Activated B cell treated with CpG ODN at 0.5 μM for 24 hours (primary cell): Measurements from ENCODE around the gene GMEB2. TPM values are rescaled to one million over a fixed set of nuclear protein-coding genes. Genes with fewer than 3 reads are reported as not detected.

Experiments used
- ATAC-seq: fragments of 200-7000 bp; cut with Tn5 transposase; one replicate; pipeline ENCODE4 v1.10.0; 2021; ENCODE audit warnings: low read depth, mild to moderate bottlenecking, moderate library complexity
- CTCF ChIA-PET: fragments of 350-600 bp; sonication (Branson Sonifier 250); formaldehyde crosslinking; loops from one replicate; lab custom pipeline; 2021; ENCODE audit warnings: antibody characterized with exemption; lab: Charles Lee
- POLR2A ChIA-PET: fragments of 350-600 bp; sonication (Branson Sonifier 250); formaldehyde crosslinking; loops from one replicate; lab custom pipeline; 2021; ENCODE audit warnings: antibody characterized with exemption; lab: Charles Lee
- DNase-seq: peaks from one replicate; pipeline ENCODE4 v3.0.0; 2022
- H3K27ac Mint-ChIP-seq: one replicate; pipeline ENCODE4 v1.8.0; 2020; ENCODE audit warnings: mixed read lengths
- H3K27me3 Mint-ChIP-seq: one replicate; pipeline ENCODE4 v1.8.0; 2021; ENCODE audit warnings: mixed read lengths
- H3K36me3 Mint-ChIP-seq: one replicate; pipeline ENCODE4 v1.8.0; 2021; ENCODE audit warnings: low read depth, mixed read lengths
- H3K4me1 Mint-ChIP-seq: one replicate; pipeline ENCODE4 v1.8.0; 2021; ENCODE audit warnings: mixed read lengths
- H3K4me3 Mint-ChIP-seq: one replicate; pipeline ENCODE4 v1.8.0; 2020; ENCODE audit warnings: mild to moderate bottlenecking, mixed read lengths
- H3K9me3 Mint-ChIP-seq: one replicate; pipeline ENCODE4 v1.8.0; 2020; ENCODE audit warnings: mixed read lengths
- intact Hi-C: fragments of 100-400 bp; cut with micrococcal nuclease; formaldehyde crosslinking; loops from one replicate; pipeline ENCODE4 v1.15.1; 2024
- total RNA-seq: library from RNA; stranded (reverse); gene quantifications from 2 replicates; pipeline ENCODE4 v1.2.3, GENCODE V29; 2022
- TF ChIP-seq, protein P1 (sequence below): fragments of 200-600 bp; IDR thresholded peaks from one replicate; pipeline ENCODE4 v1.8.0; 2022; ENCODE audit warnings: antibody characterized with exemption, mild to moderate bottlenecking

GMEB2 gene
- total RNA-seq, 1 donor from 2014 or later = 16.9 TPM

DNA sequence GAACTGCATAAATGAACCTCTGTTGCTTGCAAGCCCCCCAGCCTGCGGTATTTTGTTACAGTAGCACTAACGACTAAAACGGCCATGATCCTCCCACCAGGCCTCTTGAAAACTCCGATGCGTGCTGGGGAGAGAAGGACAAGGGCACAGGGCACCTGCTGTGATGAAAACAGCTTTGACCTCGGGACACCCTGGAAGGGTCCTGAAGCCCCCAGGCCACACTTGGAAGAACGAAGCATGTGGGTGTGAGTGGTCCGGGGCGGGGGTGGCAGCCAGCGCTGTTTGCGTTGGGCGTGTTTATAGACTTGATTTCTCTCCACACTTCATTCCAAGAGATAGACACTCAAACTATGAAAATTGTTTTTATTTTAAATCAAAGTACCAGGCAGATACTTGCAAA lies 39.6 kb downstream of the GMEB2 start:
- Mint-ChIP-seq H3K4me3 (no peak overlapping the region), H3K27ac (no peak overlapping the region), H3K4me1 (peaks cover 2% of the 10 kb centered on the region), H3K27me3 (no peaks in the 10 kb centered on the region), H3K9me3 (no peaks in the 10 kb centered on the region), H3K36me3 (peaks cover 37% of the 10 kb centered on the region)
- ATAC-seq (no peak), DNase-seq (no peak)
- TF ChIP-seq, protein P1, sequence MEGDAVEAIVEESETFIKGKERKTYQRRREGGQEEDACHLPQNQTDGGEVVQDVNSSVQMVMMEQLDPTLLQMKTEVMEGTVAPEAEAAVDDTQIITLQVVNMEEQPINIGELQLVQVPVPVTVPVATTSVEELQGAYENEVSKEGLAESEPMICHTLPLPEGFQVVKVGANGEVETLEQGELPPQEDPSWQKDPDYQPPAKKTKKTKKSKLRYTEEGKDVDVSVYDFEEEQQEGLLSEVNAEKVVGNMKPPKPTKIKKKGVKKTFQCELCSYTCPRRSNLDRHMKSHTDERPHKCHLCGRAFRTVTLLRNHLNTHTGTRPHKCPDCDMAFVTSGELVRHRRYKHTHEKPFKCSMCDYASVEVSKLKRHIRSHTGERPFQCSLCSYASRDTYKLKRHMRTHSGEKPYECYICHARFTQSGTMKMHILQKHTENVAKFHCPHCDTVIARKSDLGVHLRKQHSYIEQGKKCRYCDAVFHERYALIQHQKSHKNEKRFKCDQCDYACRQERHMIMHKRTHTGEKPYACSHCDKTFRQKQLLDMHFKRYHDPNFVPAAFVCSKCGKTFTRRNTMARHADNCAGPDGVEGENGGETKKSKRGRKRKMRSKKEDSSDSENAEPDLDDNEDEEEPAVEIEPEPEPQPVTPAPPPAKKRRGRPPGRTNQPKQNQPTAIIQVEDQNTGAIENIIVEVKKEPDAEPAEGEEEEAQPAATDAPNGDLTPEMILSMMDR = no peak
- POLR2A ChIA-PET = no interaction called here
- intact Hi-C loops = no loop called here
- CTCF ChIA-PET = no interaction called here

DNA sequence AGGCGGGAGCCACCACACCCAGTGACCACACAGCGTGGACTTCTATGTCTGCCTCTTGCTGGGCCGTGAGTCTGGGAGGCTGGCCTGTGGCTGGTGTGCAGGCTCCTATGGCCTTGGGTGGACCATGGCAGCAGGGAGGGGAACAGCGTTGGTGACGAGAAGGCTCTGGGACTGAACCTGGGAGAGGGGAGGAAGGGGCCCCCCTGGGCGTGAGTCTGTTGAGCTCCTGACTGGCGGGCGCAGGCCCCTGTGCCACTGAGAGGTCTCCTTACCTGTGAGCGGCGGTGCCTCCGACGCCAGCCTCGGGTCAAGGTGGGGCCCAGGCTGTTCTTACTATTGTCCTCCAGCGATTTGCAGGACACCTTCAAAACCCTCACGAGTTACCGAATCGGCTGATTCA lies 40.1 kb downstream of the GMEB2 start:
- ATAC-seq (no peak), DNase-seq (no peak)
- H3K27me3 Mint-ChIP-seq = no peaks in the 10 kb centered on the region
- TF ChIP-seq, protein P1 = no peak
- intact Hi-C loops = no loop called here
- no peaks in the 10 kb centered on the region for H3K9me3 Mint-ChIP-seq
- H3K4me3 Mint-ChIP-seq = no peak overlapping the region
- ChIA-PET POLR2A (no interaction called here), CTCF (no interaction called here)
- H3K27ac Mint-ChIP-seq = no peak overlapping the region
- peaks cover 33% of the 10 kb centered on the region for H3K36me3 Mint-ChIP-seq
- H3K4me1 Mint-ChIP-seq = peaks cover 2% of the 10 kb centered on the region

GRCh38 chr20:63585616-63586565 lies 41.0 kb downstream of the GMEB2 start:
- intact Hi-C loops = no loop called here
- DNase-seq (no peak), ATAC-seq (no peak)
- peaks cover 25% of the 10 kb centered on the region for H3K36me3 Mint-ChIP-seq
- H3K27me3 Mint-ChIP-seq = no peaks in the 10 kb centered on the region
- no peak overlapping the region for H3K4me3 Mint-ChIP-seq
- no peak overlapping the region for H3K27ac Mint-ChIP-seq
- H3K4me1 Mint-ChIP-seq = peaks cover 2% of the 10 kb centered on the region
- TF ChIP-seq, protein P1 = no peak
- CTCF ChIA-PET = no interaction called here
- POLR2A ChIA-PET = no interaction called here
- H3K9me3 Mint-ChIP-seq = no peaks in the 10 kb centered on the region

GRCh38 chr20:63582382-63583063 lies 44.4 kb downstream of the GMEB2 start:
- CTCF ChIA-PET = interaction anchor here (1.3 to 2.5 kb wide), 2 partner anchors 45 to 59 kb away, joined by 3 to 18 read pairs; partner anchors contain the start of gene PTK6
- Mint-ChIP-seq H3K27ac (no peak overlapping the region), H3K27me3 (no peaks in the 10 kb centered on the region), H3K4me3 (no peak overlapping the region), H3K9me3 (no peaks in the 10 kb centered on the region), H3K36me3 (peaks cover 5% of the 10 kb centered on the region), H3K4me1 (peaks cover 3% of the 10 kb centered on the region)
- DNase-seq = no peak
- POLR2A ChIA-PET = interaction anchor here (0.6 kb wide), 2 partner anchors 47 to 59 kb away, joined by 3 to 5 read pairs; no protein-coding TSS in a partner anchor
- TF ChIP-seq, protein P1 = no peak
- intact Hi-C loops = no loop called here
- no peak for ATAC-seq
